HCT116 (cell line): ENCODE measurements around the gene KPNA1. TPM values are rescaled to one million over a fixed set of nuclear protein-coding genes. Genes with fewer than 3 reads are reported as not detected.

Experiments used
- ATAC-seq: fragments of 200-7000 bp; cut with Tn5 transposase; 2 replicates; pipeline ENCODE4 v1.9.1; 2020; ENCODE audit warnings: mild to moderate bottlenecking, moderate library complexity
- BruUV-seq: library from RNA; stranded (reverse); fragments of 400-500 nt; replicated peaks from 2 replicates; lab custom pipeline; 2021; lab: Mats Ljungman, UMichigan
- CTCF ChIA-PET: fragments of 300-600 bp; sonication (Branson Sonifier 250); formaldehyde crosslinking; loops from one replicate; lab custom pipeline; 2021; ENCODE audit warnings: antibody characterized with exemption; lab: Charles Lee
- POLR2A ChIA-PET: fragments of 300-600, 350-600 bp; sonication (Branson Sonifier 250); formaldehyde crosslinking; loops from one replicate; lab custom pipeline; 2021; ENCODE audit warnings: antibody characterized with exemption; lab: Charles Lee
- RAD21 ChIA-PET, 2 experiments: fragments of 300-600 bp; sonication (Branson Sonifier 250); formaldehyde crosslinking; loops; one replicate each; lab custom pipeline; 2023; ENCODE audit warnings: low total read pairs in 2 of 2; ENCODE audit not compliant: uncharacterized antibody in 2 of 2, unreplicated experiment in 2 of 2, low non-redundant PET in 1 of 2; lab: Charles Lee
- DNase-seq: peaks from one replicate; pipeline ENCODE4 v3.0.0-alpha.2; 2010; ENCODE audit warnings: low read depth, low spot score
- H2AFZ ChIP-seq: fragments of 200-600 bp; shearing (Covaris generic), sonication (generic); 2 replicates; pipeline ENCODE4 v1.6.1; 2017; ENCODE audit warnings: low read depth, mixed run types, mixed read lengths, antibody characterized with exemption, low read length; ENCODE audit not compliant: poor library complexity, severe bottlenecking
- H3K27ac ChIP-seq: 2 replicates; pipeline ENCODE4 v1.5.1; 2012; ENCODE audit warnings: low read depth, low read length
- H3K27me3 ChIP-seq: fragments of 200-600 bp; sonication (generic); 2 replicates; pipeline ENCODE4 v1.6.1; 2016; ENCODE audit warnings: mixed run types, low read length, mixed read lengths; ENCODE audit not compliant: insufficient read depth
- H3K36me3 ChIP-seq, 2 experiments: fragments of 200-500 bp in 1 of 2; fragments of 200-600 bp in 1 of 2; sonication (Bioruptor generic) in 1 of 2; sonication (generic) in 1 of 2; 2 replicates each; pipeline versions ENCODE4 v1.5.1 to v1.6.1; 2014 to 2016; ENCODE audit warnings: low read length in 2 of 2, inconsistent platforms in 1 of 2, mixed read lengths in 1 of 2, mixed run types in 1 of 2; ENCODE audit not compliant: insufficient read depth in 2 of 2, control insufficient read depth in 1 of 2
- H3K4me1 ChIP-seq, 2 experiments: fragments of 200-600 bp in 1 of 2; sonication (generic) in 1 of 2; 2 replicates each; pipeline versions ENCODE4 v1.5.1 to v1.6.1; 2012 to 2017; ENCODE audit warnings: low read length in 2 of 2, inconsistent platforms in 1 of 2, mild to moderate bottlenecking in 1 of 2, mixed read lengths in 1 of 2, mixed run types in 1 of 2, moderate library complexity in 1 of 2; ENCODE audit not compliant: insufficient read depth in 2 of 2, control insufficient read depth in 1 of 2
- H3K4me2 ChIP-seq: fragments of 200-600 bp; sonication (generic); 2 replicates; pipeline ENCODE4 v1.6.1; 2017; ENCODE audit warnings: mixed run types, low read length, mixed read lengths
- H3K4me3 ChIP-seq, 2 experiments: fragments of 200-600 bp in 1 of 2; sonication (generic) in 1 of 2; replicated peaks in 1 of 2; 2 replicates each; pipeline ENCODE4 v1.5.1; 2011 to 2016; ENCODE audit warnings: low read length in 2 of 2, control low read depth in 1 of 2, low read depth in 1 of 2, mild to moderate bottlenecking in 1 of 2, mixed read lengths in 1 of 2, mixed run types in 1 of 2
- H3K79me2 ChIP-seq: fragments of 200-600 bp; sonication (generic); 2 replicates; pipeline ENCODE4 v1.6.1; 2017; ENCODE audit warnings: mild to moderate bottlenecking, mixed run types, low read length, moderate library complexity, mixed read lengths; ENCODE audit not compliant: insufficient read depth
- H3K9ac ChIP-seq: fragments of 200-600 bp; sonication (generic); 2 replicates; pipeline ENCODE4 v1.6.1; 2016; ENCODE audit warnings: low read length, mixed read lengths
- H3K9me2 ChIP-seq: fragments of 200-600 bp; sonication (generic), shearing (Covaris generic); 2 replicates; pipeline ENCODE4 v1.6.1; 2017; ENCODE audit warnings: mixed run types, mild to moderate bottlenecking, moderate library complexity; ENCODE audit not compliant: insufficient read depth
- H3K9me3 ChIP-seq, 2 experiments: fragments of 200-500 bp in 1 of 2; fragments of 200-600 bp in 1 of 2; sonication (Bioruptor generic) in 1 of 2; sonication (generic) in 1 of 2; 2 replicates each; pipeline ENCODE4 v1.6.1; 2014 to 2017; ENCODE audit warnings: low read length in 2 of 2, mixed read lengths in 2 of 2, inconsistent platforms in 1 of 2, low read depth in 1 of 2, mild to moderate bottlenecking in 1 of 2, mixed run types in 1 of 2, moderate library complexity in 1 of 2; ENCODE audit not compliant: control insufficient read depth in 1 of 2, insufficient read depth in 1 of 2
- H4K20me1 ChIP-seq: fragments of 200-600 bp; sonication (generic), shearing (Covaris generic); 2 replicates; pipeline ENCODE4 v1.6.1; 2017; ENCODE audit warnings: mixed run types, mild to moderate bottlenecking, moderate library complexity; ENCODE audit not compliant: insufficient read depth
- CEBPB ChIP-seq: IDR thresholded peaks from 2 replicates; pipeline ENCODE4 v1.6.1; 2012; ENCODE audit warnings: low read depth
- ELF1 ChIP-seq: IDR thresholded peaks from 2 replicates; pipeline ENCODE4 v1.6.1; 2012; ENCODE audit warnings: low read depth, borderline replicate concordance
- EZH2phosphoT487 ChIP-seq: fragments of 200-600 bp; IDR thresholded peaks from 2 replicates; pipeline ENCODE4 v1.6.1; 2018; ENCODE audit warnings: antibody characterized with exemption, borderline replicate concordance
- JUND ChIP-seq: IDR thresholded peaks from 2 replicates; pipeline ENCODE4 v1.6.1; 2012
- MAX ChIP-seq: IDR thresholded peaks from 2 replicates; pipeline ENCODE4 v1.6.1; 2012
- POLR2A ChIP-seq: IDR thresholded peaks from 2 replicates; pipeline ENCODE4 v1.7.0; 2011; ENCODE audit warnings: borderline replicate concordance; ENCODE audit not compliant: insufficient read depth, insufficient read length; ENCODE audit errors: extremely low read depth
- POLR2AphosphoS5 ChIP-seq: IDR thresholded peaks from 2 replicates; pipeline ENCODE4 v1.6.1; 2011; ENCODE audit warnings: mild to moderate bottlenecking, low read depth, low read length, moderate library complexity
- REST ChIP-seq: IDR thresholded peaks from 2 replicates; pipeline ENCODE4 v1.6.1; 2012; ENCODE audit warnings: low read depth
- SIN3A ChIP-seq: IDR thresholded peaks from 2 replicates; pipeline ENCODE4 v1.6.1; 2012; ENCODE audit warnings: low read depth
- SP1 ChIP-seq: IDR thresholded peaks from 2 replicates; pipeline ENCODE4 v1.6.1; 2012; ENCODE audit warnings: low read depth
- TCF7L2 ChIP-seq: IDR thresholded peaks from 2 replicates; pipeline ENCODE4 v1.7.0; 2011; ENCODE audit warnings: borderline replicate concordance, inconsistent platforms; ENCODE audit not compliant: insufficient read depth, insufficient read length; ENCODE audit errors: extremely low read depth
- ZBTB33 ChIP-seq: IDR thresholded peaks from 2 replicates; pipeline ENCODE4 v1.6.1; 2011; ENCODE audit warnings: mild to moderate bottlenecking, low read length, moderate library complexity; ENCODE audit not compliant: insufficient replicate concordance; ENCODE audit errors: extremely low read depth
- ZNF274 ChIP-seq: fragments of 200-500 bp; sonication (Bioruptor generic); IDR thresholded peaks from 2 replicates; pipeline ENCODE4 v1.6.1; 2014; ENCODE audit warnings: mild to moderate bottlenecking, low read depth, low read length, inconsistent platforms
- intact Hi-C: fragments of 100-400 bp; cut with micrococcal nuclease; formaldehyde crosslinking; loops from 2 replicates; pipeline ENCODE4 v1.10.0; 2022
- total RNA-seq: library from RNA; stranded (reverse); gene quantifications from one replicate; pipeline ENCODE4 v1.2.1, GENCODE V29; 2021; ENCODE audit not compliant: unreplicated experiment

The KPNA1 gene
- total RNA-seq, 1 experiment from 2014 or later: 73.4 TPM

DNA sequence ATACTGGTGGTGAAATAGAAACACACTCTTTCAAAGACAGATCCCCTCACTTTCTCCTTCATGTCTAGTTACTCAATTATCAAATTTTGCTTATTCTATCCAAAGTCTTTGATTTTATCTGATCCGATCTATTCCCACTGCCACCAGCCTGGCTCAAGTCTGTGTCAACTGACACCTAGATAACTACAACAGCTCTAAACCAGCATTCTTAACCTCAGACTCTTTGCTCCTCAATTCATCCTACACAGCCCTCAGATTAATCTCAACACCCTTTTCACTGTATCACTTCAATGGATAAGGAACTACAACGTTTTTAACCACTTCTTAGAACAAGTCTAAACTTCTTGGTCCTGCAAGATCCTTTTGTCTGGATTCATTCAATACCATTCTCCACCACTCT lies 9.1 kb downstream of the KPNA1 start:
- RAD21 ChIA-PET: no interaction called here
- intact Hi-C loops: no loop called here
- BruUV-seq: no TSS peak
- CTCF ChIA-PET: no interaction called here
- H4K20me1 ChIP-seq: peaks cover 25% of the 10 kb centered on the region; the same call in 1 of the 2 replicates
- H3K4me2 ChIP-seq: no peak overlapping the region
- H3K79me2 ChIP-seq: peaks cover 100% of the 10 kb centered on the region
- H3K4me1 ChIP-seq: no peaks in the 10 kb centered on the region
- no peak overlapping the region for H2AFZ ChIP-seq
- no peaks in the 10 kb centered on the region for H3K9me3 ChIP-seq
- no peak overlapping the region for H3K4me3 ChIP-seq
- no peak overlapping the region for H3K27ac ChIP-seq
- ATAC-seq (no peak), DNase-seq (no peak)
- no peaks in the 10 kb centered on the region for H3K9me2 ChIP-seq
- no peaks in the 10 kb centered on the region for H3K27me3 ChIP-seq
- TF ChIP-seq ZBTB33: no peak
- no peak for TF ChIP-seq SP1
- no peak overlapping the region for H3K9ac ChIP-seq
- POLR2A ChIA-PET: no interaction called here
- H3K36me3 ChIP-seq: no peaks in the 10 kb centered on the region

- intact Hi-C loops: no loop called here
- TF ChIP-seq CEBPB (no peak), ELF1 (no peak), ZNF274 (no peak), ZBTB33 (no peak), SIN3A (no peak), REST (no peak), POLR2AphosphoS5 (no peak), TCF7L2 (no peak), JUND (no peak), MAX (no peak), EZH2phosphoT487 (no peak), POLR2A (no peak)
These were observed 11.8 kb downstream of the KPNA1 start for GRCh38 chr3:122502941-122503340.

More at GRCh38 chr3:122502941-122503340, 11.8 kb downstream of the KPNA1 start:
- H3K79me2 ChIP-seq: peaks cover 99% of the 10 kb centered on the region
- ATAC-seq (no peak), DNase-seq (no peak)
- no peaks in the 10 kb centered on the region for H3K9me2 ChIP-seq
- no TSS peak for BruUV-seq
- H3K27ac ChIP-seq: no peak overlapping the region
- ChIA-PET CTCF (no interaction called here), RAD21 (no interaction called here), POLR2A (no interaction called here)
- H3K4me2 ChIP-seq: no peak overlapping the region
- H3K4me1 ChIP-seq: peaks cover 0 to 11% of the 10 kb centered on the region in 2 experiments; a peak in 2 of 4 replicates
- H2AFZ ChIP-seq: no peak overlapping the region
- H3K27me3 ChIP-seq: no peaks in the 10 kb centered on the region
- H3K4me3 ChIP-seq: no peak overlapping the region
- H3K36me3 ChIP-seq: no peaks in the 10 kb centered on the region
- no peak overlapping the region for H3K9ac ChIP-seq
- peaks cover 11% of the 10 kb centered on the region; the same call in 1 of the 2 replicates for H4K20me1 ChIP-seq
- H3K9me3 ChIP-seq: no peaks in the 10 kb centered on the region
